GM19395 (cell line): Measurements from ENCODE around the gene CARD8.
A peak's percentile ranks its signal among the peaks of the same experiment; 100 is the strongest.
"Not testable (repeated sequence)": the region's sequence is repeated elsewhere in the genome, so short reads cannot be mapped to it uniquely, and the experiment has no call there.

Experiments
- ATAC-seq: cut with Tn5 transposase; IDR thresholded peaks from one replicate; pipeline ENCODE4 v1.9.1; 2021; ENCODE audit warnings: mild to moderate bottlenecking, moderate library complexity; ENCODE audit not compliant: unreplicated experiment

CARD8 gene, protein sequence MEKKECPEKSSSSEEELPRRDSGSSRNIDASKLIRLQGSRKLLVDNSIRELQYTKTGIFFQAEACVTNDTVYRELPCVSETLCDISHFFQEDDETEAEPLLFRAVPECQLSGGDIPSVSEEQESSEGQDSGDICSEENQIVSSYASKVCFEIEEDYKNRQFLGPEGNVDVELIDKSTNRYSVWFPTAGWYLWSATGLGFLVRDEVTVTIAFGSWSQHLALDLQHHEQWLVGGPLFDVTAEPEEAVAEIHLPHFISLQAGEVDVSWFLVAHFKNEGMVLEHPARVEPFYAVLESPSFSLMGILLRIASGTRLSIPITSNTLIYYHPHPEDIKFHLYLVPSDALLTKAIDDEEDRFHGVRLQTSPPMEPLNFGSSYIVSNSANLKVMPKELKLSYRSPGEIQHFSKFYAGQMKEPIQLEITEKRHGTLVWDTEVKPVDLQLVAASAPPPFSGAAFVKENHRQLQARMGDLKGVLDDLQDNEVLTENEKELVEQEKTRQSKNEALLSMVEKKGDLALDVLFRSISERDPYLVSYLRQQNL

DNA sequence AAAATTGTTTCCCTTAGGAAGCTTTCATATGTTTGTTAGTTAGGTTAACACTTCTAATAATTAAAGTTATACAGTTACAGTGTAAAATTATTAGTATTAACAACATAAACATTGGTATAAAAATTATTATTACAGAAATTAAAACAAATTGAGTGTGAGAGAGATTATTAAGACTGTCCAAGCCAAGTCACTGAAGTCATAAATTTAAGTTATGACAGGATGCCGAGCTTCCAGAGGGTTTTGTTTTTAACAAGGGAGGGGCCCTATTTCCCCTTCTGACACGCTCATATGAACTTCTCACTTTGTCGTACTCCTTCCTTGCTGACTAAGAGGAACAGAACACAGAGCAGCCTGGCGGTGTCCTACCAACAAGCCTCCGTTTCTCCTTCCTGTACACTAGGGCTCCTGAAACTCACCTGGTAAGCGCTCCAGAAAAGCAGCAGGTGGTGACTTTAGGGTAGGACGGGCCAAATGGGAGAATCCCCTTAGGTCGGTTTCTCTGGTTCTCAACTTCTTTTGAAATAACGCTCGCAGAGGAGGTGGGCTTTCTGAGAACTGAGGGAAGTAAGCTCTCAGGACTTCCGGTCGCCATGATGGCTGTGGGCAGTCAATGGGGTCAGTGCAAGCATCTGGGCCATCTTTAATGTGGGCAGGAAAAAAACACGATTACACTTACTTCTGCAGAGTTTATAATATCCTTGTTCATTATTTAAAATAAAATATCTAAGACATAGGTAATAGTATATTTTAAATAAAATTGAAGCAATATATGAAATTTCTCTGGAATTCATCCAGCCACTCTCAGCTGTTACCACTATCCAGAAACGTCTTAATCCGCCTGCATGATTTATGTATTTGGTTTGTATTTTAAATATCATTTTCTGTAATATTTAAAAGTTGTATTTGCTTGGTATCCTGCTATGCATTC lies at the start of gene CARD8:
Gene CARD8, minus strand, starts transcription at position 537 of the 928 bp plus-strand sequence. CDS start 14,892 bp downstream, outside the sequence.
- peak; percentile 75 for ATAC-seq

DNA sequence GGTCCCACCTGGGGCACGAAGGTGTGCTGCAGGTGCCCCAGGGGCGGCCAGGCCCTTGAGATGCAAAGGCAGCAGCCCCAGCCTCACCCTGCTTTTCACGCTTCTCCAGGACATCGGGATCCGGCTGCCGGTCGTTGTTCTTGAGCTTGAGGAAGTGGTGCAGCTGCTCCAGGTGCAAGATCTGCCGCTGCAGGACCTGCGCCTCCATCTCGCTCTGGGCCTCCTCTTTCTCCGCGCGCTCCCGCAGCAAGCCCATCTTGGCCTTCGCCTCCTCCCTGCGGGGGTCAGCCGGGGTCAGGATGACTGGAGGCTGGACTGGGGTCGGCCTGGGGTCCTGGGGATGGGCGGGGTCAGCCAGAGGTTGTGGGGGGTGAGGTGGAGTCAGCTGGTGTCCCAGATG lies 48.2 kb upstream of the CARD8 start:
- no peak for ATAC-seq

DNA sequence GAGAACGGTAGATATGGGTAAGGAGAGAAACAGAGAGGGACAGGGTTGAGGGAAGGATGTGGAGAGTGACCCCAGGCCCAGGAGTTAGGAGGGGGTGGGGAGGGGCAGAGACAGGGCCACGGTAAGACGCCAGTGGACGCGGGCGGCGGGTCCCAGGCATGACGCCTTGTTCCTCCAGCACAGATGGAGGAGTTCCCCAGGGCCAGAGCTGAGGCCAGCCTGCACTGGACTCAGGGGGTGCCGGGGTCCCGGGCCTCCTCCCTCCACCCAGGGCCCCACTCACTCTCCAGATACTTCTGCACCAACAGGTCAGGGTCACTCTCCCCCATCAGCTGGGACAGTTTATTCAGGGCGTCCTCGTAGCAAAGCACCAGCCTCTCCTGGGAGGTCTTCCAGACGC lies 47.7 kb upstream of the CARD8 start:
- ATAC-seq, result no peak

DNA sequence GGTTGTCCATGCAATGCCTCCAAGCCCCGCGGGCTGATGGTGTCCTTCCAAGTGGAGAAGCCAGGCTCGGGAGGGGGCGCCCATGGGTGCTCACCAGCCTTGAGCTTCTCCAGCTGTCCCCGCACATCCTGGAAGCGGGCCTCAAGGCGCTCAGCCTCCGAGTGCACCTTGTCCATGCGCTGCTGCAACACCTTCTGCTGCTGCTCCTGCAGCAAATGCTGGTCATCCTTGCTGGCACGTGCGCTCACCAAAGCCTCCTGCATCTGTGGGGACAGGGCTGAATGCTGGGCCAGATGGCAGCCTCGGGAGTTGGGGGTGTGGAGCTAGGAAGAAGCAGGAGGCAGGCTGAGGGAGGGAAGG lies 46.9 kb upstream of the CARD8 start:
- no peak for ATAC-seq

DNA sequence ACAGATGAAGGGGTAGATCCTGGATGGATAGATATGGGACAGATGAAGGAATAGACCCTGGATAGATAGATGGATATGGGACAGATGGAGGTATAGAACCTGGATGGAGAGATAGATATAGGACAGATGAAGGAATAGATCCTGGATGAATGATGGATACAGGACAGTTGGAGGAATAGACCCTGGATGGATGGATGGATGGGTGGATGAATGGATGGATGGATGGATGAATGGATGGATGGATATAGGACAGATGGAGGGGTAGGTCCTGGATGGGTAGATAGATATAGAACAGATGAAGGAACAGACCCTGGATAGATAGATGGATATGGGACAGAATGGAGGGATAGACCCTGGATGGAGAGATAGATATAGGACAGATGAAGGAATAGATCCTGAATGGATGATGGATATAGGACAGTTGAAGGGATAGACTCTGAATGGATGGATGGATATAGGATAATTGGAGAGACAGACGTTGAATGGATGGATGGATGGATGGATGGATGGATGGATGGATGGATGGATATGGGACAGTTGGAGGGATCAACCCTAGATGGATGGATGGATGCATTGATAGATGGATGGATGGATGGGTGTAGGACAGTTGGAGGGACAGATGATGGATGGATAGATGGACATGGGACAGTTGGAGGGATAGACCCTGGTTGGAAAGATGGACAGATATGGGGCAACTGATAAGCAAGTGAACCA lies 46.3 kb upstream of the CARD8 start:
- ATAC-seq, result no peak

DNA sequence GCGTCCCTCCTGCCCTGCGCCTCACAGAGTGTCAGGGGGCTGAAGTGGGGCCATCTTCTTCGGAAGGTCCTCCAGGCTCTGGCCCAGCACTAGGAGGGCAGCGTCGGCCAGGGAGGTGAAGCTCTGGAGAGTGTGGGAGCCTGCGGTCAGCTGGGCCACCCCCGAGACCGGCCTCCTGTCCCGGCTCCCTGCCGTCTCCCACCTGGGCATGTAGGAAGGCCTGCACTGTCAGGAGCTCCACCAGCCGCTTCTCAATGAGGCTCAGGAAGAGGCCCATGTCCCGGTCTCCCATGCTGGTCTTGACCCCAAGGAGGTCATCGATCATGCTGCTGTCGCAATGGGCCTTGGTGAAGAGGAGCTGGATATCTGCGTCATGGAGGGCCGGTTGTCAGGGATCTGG lies 42.3 kb upstream of the CARD8 start:
- no peak for ATAC-seq

DNA sequence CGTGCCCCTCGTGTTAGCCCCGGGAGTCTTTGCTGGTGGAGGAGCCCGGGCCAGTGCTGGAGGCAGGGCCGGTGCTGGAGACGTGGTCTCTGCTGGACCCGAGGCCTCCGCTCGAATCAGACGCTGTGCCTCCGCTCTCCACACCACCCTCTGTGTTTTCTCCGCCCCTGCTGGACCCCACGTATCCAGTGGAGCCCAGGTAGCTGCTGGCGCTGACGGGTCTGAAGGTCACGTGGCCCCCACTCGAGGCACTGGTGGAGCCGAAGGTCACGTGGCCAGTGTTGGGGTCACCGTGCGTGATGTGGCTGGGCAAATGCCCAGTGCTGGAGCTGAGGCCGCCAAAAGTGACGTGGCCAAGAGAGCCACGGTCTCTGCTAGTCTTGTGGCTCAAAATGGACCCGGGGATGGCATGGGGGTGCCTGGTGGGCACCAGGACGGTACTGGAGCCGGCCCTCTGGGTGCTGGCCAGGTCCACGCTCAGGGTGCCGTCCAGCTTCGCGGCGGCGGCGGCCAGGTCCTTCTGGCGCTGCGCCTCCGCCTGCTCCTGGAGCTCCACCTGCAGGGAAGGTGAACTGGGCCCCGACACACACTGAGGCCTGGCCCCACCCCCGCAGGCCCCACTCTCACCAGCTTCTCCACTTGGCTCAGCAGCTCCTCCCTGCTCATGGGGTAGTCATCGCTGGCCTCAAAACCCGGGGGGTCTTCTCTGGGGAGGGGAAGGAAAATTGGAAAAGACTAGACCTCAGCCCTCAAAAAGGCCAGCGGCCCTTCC lies 41.4 kb upstream of the CARD8 start:
- ATAC-seq, result no peak

DNA sequence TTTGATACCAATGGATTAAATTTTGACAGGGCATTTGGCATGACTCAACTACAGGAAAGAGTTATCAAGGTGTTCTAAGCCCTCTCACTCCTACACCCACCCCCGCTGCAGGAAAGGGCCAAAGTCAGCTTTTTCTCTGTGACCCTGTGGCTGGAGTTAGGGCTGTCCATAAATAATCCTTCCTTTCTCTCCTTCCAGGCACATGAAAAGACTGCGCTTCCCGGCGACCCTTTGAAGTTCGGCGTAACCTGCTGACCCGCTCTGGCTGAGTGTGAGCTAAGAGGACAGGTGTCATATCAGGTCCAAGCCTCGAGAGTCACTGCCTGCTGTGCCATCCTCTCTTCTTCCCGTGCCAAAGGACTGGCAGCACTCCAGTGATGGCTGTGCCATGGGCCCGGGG lies 39.7 kb upstream of the CARD8 start:
- ATAC-seq, result no peak

DNA sequence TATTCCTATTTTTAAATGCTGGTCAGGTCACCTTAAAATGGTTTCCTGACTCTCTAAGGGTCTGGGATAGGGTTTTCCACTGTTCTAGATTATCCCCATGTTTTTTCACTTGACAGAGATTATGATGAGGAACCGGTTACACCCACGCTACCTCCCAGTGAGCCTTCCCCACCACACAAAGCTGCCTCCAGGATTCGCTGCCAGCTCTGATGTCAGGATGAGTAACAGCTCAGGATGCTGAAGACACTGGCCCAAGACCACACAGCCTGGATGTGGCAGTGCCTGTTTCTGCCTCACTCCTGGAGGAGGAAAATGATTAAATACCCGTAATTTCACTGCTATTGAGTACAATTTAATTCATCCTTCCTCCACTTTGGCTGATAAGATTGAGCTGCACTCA lies 37.1 kb upstream of the CARD8 start:
- ATAC-seq, result no peak

DNA sequence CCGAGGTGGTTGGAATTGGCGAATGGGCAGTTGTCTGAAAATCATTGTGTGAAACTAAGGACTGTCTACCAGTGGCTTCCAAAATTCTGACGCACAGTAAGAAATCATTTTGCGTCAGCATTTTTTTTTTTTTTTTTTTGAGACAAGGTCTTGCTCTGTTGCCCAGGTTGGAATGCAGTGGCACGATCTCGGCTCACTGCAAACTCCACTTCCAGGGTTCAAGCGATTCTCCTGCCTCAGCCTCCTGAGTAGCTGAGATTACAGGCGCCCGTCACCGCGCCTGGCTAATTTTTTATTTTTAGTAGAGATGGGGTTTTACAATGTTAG lies 35.7 kb upstream of the CARD8 start:
- ATAC-seq, result not testable (repeated sequence)

DNA sequence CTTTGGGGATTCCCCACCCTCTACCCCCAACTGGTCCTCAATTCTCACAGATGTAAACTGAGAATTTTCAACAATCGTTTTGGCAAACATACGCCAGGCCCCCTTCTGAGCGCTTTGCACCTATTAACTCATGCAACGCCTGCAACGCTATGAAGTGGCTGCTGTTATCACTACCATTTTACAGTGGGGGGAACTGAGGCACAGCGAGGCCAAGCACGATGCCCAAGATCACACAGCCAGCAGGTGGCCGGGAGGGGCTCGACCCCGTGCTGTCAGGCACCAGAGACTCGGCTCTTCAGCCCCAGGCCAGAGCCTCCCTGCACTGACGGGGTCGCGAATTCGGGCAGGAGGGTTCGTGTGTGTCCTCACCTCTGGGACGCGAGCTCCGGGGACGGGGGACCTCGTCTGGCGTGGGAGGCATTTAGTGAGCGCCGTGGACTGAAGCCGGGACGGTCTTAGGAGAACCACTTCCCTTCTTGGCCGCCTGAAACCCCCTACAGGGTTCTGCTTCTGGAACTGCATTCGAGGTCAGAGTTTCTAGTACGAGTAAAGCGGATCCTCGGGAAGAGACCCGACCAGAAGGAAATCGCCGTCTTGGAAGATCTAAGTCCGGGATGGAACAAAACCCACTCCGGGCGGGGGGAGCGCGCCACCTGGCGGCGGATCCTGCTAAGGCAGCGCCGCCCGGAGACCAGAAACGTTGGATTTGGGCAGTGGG lies 35.2 kb upstream of the CARD8 start:
- no peak for ATAC-seq

DNA sequence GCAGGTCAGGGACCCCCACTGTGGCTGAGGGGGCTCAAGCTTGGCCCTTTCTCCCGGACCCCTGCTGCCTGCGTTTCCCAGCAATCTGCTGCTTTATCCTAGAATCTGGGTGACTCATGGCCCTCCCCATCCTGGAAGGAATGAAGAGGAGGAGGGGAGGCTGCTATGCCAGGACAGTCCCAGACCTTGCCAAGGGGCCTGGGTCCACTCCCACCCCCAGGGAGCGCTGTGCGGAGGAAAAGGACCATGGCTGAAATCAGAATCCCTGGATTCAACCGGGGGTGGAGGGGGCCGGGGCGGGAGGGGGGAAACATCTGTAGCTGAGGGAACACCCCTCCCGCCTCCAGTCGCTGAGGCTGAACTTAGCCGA lies 34.7 kb upstream of the CARD8 start:
- ATAC-seq, result no peak

DNA sequence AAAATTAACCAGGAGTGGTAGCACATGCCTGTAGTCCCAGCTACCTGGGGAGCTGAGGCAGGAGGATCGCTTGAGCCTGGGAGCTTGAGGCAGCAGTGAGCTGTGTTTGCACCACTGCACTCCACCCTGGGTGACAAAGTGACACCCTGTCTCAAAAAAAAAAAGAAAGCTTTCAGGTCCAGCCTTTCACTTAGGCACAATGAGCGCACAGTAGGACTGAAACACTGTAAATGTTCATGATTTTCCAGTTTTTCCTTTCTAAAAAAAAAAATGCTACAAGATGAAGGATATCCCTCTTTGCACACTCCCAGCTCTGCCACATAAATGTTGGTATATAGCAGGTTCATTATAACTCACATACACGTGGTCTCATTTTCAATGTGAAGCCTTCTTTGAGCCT lies 32.0 kb upstream of the CARD8 start:
- ATAC-seq, result no peak

DNA sequence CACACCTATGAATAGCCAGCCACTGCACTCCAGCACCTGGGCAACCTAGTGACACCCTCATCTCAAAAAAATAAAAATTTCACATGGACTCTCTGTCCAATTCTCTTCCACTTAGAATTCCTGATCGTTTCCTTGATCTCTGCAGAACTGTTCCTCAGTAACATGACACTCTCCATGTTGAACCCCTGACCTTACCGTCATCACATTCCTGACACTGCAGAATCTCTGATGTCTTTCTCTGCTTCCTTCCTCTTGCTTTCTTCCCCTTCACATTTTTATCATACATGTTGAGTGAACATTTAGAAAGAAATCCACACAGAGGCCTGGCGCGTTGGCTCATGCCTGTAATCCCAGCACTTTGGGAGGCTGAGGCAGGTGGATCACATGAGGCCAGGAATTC lies 29.2 kb upstream of the CARD8 start:
- no peak for ATAC-seq

DNA sequence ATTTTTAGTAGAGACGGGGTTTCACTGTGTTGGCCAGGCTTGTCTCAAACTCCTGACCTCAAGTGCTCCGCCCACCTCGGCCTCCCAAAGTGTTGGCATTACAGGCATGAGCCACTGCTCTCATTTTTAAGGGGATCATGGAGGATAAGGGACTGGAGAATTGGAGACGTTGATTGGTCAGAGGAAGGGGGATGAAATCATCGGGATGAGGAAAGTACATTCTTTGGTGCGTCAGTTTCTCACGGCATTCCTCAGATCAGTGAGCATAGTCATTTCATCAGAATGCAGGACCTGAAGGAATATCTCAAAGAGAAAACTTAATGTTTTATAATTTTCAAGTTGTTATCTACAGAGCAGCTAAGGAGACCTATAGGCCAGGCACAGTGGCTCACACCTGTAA lies 28.2 kb upstream of the CARD8 start:
- no peak for ATAC-seq

DNA sequence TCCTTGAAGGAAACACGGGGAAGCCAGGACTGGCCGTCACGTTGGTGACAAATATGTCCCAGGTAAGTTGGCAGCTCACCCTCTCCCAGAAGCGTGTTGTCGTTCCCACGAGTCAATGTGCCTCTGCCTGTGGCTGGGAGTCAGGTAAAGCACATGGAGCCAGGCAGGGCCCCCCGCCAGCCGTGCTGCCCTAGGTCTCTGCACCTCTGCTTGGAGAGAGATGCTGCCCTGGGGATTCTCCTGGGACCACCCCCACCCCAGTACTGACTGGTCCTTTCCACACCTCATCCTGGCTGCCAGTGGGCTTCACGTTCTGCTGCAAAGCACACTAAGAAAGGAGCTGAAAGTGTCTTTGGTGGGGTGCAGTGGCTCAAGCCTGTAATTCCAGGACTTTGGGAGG lies 24.0 kb upstream of the CARD8 start:
- no peak for ATAC-seq

DNA sequence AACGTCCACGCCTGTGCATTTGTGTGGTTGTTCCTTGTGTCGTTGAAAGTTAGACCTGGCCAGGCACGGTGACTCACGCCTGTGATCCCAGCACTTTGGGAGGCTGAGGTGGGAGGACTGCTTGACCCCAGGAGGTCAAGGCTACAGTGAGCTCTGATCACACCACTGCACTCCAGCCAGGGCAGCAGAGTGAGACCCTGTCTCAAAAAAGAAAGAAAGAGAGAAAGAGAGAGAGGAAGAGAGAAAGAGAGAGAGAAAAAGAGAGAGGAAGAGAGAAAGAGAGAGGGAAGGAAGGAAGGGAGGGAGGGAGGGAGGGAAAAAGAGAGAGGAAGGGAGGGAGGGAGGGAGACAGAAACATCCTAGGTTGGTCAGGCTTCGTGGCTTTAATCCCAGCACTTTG lies 19.2 kb upstream of the CARD8 start:
- no peak for ATAC-seq

DNA sequence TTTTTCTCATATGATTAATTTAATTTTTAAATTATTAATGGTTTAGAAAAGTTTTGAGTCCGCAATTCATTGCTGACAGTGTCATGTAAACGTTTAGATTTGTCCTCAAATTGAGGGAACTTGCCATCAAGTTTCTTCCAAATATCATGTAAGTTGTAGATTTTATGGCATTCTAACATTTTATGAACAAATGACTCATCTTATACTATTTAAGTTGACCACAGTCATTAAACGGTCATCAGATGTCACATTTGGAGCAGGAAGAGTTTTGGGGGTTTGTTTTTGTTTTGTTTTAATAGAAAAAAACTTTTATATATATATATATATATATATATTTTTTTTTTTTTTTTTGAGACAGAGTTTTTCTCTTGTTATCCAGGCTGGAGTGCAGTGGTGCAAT lies 18.5 kb upstream of the CARD8 start:
- no peak for ATAC-seq

DNA sequence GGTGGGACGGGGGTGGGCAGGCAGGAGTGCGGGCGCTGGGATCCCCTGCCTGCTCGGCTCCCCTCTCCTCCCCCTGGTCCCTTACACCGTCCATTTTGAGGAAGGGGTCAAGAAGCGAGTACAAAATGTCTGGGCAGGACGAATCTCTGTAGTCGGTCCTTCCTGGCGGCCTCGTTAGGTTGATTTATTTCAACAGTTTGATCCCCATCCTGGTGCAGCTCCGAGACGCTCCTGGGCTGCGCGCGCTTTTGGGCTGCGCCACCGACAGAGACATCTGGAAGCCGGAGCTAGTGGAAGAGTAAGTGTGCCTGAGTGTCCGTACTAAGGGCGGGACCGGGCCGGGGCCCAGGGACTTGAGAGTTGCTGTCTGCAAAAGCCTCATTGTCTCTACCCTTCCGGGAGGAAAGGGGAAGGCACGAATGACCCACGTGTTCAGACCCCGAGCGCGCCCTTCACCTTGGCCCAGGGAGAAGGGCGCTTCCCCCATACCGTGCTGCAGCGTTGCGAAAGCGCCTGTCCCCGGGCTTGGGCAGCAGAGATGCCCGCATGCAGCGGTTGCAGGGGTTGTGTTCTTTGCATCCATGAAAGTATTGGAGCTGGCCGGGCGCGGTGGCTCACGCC lies 15.9 kb upstream of the CARD8 start:
- no peak for ATAC-seq

DNA sequence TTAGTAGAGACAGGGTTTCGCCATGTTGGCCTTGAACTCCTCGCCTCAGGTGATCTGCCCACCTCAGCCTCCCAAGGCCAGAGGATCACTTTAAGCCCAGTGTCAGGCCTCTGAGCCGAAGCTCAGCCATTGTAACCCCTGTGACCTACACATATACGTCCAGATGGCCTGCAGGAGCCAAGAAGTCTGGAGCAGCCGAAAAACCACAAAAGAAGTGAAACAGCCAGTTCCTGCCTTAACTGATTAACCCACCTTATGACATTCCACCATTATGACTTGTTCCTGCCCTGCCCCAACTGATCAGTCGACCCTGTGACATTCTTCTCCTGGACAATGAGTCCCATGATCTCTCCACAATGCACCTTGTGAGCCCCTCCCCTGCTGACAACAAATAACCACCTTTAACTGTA lies 13.9 kb upstream of the CARD8 start:
- ATAC-seq, result not testable (repeated sequence)
